ENCODE data around the gene PRR35.

DNA sequence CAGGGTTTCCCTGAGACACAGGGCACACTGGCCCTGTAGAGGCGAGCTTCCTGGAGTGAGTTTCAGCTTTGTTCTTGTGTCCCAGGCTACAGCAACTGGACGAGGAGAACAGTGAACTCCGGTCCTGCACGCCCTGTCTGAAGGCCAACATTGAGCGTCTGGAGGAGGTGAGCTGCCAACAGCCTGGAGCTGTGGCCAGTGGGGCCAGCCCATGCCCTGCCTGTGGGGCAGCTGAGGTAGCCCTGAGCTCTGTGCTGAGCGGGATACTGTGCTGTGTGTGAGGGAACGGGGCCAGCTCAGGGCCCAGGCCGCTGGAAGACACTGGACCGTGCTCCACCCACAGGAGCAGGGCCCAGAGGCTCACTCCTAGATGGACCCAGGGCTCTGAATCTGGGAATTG, 41.3 kb upstream of the PRR35 start:
- TF ChIP-seq, protein P1, sequence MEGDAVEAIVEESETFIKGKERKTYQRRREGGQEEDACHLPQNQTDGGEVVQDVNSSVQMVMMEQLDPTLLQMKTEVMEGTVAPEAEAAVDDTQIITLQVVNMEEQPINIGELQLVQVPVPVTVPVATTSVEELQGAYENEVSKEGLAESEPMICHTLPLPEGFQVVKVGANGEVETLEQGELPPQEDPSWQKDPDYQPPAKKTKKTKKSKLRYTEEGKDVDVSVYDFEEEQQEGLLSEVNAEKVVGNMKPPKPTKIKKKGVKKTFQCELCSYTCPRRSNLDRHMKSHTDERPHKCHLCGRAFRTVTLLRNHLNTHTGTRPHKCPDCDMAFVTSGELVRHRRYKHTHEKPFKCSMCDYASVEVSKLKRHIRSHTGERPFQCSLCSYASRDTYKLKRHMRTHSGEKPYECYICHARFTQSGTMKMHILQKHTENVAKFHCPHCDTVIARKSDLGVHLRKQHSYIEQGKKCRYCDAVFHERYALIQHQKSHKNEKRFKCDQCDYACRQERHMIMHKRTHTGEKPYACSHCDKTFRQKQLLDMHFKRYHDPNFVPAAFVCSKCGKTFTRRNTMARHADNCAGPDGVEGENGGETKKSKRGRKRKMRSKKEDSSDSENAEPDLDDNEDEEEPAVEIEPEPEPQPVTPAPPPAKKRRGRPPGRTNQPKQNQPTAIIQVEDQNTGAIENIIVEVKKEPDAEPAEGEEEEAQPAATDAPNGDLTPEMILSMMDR (IDR thresholded peaks at IDR 0.05) = no peak
- TF ChIP-seq POLR2AphosphoS5 (IDR thresholded peaks at IDR 0.05; ENCODE audit: insufficient read depth in 1 of 2, low read depth in 1 of 2) = no peak
